GM21528 (cell line): ENCODE results near the gene MBLAC2.

ENCODE experiments used
- ATAC-seq: cut with Tn5 transposase; IDR thresholded peaks from one replicate; pipeline ENCODE4 v1.9.1; 2021; ENCODE audit warnings: mild to moderate bottlenecking, moderate library complexity; ENCODE audit not compliant: unreplicated experiment, low FRiP score

Gene MBLAC2

GRCh38 chr5:90474235-90475107, at the start of gene MBLAC2, which contains the start of gene POLR3G:
Gene MBLAC2, minus strand, starts transcription at chr5:90474771. Its CDS starts 479 bp downstream, at chr5:90474292.
Gene POLR3G, plus strand, starts transcription at chr5:90474864. Its CDS starts 10,704 bp downstream, at chr5:90485568.
- ATAC-seq, result peak; percentile 91

- ATAC-seq, result no peak
Observed at GRCh38 chr5:90519081-90519480, 44.5 kb upstream of the MBLAC2 start.

- no peak for ATAC-seq
Observed at GRCh38 chr5:90518661-90519060, 44.1 kb upstream of the MBLAC2 start.

DNA sequence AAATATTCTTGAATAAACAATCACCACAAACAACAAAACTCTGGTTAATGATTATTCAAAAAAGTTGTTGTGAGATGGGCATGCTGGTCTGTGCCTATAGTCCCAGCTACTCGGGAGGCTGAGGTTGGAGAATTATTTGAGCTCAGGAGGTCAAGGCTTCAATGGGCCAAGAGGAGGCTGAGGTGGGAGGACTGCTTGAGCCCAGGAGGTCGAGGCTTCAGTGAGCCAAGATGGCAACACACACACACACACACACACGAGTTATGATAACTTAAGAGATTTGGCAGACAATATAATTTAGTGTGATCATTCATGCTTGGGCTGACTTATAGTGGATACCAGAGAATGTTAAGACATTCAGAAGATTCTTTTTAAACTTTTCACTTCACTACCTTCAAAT, 39.9 kb upstream of the MBLAC2 start:
- ATAC-seq, result no peak

- ATAC-seq, result no peak
Observed at GRCh38 chr5:90510438-90510837, 35.9 kb upstream of the MBLAC2 start.

- ATAC-seq, result no peak
Observed at GRCh38 chr5:90506221-90506620, 31.6 kb upstream of the MBLAC2 start.

DNA sequence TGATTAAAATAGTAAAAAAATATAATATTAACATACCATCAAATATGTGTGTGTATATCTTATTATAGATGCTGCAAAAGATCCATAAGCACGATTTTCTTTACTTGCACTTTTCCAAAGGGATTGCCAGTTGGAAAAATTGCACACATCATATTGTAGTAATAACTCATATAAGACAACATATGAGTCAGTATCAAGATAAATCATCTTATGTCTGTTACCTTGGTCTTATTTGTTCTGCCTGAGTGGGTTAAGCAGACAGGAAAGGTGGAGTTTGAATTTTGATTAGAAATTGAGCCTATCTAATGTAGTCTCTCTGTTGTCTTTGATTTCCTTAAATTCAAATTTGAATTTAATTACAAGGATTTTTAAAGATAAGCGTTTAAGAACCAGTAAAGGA, 30.2 kb upstream of the MBLAC2 start:
- ATAC-seq, result no peak

GRCh38 chr5:90503596-90503995, 29.0 kb upstream of the MBLAC2 start:
- no peak for ATAC-seq

DNA sequence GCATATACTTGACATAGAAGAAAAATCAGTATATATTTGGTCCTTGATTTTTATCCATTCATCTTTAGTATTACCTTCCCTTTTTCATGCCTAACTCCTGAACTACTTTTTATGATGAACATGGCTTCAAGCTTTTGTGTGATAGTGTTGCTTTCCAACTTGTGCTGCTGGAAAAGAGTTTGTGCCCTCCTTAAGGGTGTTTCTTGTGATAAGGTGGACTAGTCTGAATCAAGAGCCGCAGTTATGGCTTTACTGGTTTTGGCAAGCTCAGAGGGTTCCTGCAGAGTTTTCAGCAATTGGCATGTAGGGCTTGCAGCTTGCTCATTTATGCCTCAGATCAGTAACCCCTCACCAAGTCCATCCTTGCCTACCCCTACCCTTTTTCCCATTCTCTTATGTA, 20.6 kb upstream of the MBLAC2 start:
- no peak for ATAC-seq

- ATAC-seq, result no peak
Observed at GRCh38 chr5:90494043-90494442, 19.5 kb upstream of the MBLAC2 start.

DNA sequence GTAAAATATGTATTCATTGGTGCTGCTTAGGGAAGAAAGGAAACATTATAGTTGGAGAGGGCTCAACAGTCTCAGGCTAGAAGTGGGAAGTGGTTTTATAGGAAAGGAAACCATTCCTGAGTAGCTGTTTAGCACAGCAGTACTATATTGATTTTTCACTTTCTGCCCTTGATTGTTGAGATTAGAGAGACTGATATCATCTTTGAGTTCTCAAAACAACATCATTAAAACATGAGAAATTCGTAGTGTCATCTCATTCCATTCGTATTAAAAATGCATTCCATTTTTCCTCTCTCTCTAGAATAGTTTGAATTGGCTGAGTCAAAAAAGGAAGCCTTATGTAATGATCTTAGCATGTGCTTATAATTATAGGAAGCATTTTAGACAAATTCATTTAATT, 14.2 kb upstream of the MBLAC2 start:
- no peak for ATAC-seq

GRCh38 chr5:90484540-90484939, 10.0 kb upstream of the MBLAC2 start:
- no peak for ATAC-seq

- ATAC-seq, result no peak
Observed at GRCh38 chr5:90483206-90483605, 8.6 kb upstream of the MBLAC2 start.

DNA sequence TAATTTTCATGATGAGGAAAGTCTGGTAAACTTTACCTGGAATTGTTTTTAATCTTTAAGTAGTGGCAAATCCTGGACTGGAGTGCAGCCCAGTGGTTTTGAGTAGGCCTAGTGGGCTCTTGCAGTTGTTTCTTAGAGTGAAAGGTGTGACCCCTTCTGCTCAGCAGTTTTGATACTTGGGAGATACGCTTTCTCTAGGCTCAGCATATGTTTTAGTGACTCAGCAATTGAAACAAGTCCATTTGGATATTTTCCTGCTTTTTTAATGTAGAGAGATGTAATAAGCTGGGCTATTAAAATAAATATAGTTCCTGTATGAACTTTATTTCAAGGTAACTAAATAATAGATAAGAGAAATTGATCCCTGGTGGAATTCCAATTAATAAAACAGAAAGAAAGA, 6.1 kb upstream of the MBLAC2 start:
- ATAC-seq, result no peak

- no peak for ATAC-seq
Observed at GRCh38 chr5:90479611-90480385, 5.2 kb upstream of the MBLAC2 start.

DNA sequence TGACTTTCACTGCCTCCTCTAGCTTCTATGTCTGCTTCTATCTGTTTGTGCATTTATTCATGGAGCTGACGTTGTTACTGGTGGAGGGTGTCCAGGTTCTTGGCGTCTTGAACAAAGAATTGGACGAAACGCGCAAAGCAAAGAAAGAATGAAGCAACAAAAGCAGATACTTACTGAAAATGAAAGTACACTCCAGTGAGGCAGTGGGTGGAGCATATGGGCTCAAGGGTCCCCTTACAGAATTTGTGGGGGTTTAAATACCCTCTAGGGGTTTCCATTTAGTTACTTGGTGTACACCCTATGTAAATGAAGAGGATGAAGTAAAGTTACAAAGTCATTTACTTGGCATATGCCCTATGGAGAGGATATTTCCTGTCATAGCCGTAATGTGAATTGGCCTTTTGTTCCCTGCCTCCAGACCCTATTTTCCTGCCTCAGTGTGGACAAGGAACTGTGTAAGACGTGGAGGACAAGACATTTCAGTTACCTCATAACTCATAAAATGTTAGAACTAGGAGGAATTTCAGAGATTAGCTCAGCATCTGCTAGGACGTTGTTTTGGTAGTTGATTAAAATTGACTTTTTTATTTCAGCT, 3.1 kb upstream of the MBLAC2 start:
- no peak for ATAC-seq

DNA sequence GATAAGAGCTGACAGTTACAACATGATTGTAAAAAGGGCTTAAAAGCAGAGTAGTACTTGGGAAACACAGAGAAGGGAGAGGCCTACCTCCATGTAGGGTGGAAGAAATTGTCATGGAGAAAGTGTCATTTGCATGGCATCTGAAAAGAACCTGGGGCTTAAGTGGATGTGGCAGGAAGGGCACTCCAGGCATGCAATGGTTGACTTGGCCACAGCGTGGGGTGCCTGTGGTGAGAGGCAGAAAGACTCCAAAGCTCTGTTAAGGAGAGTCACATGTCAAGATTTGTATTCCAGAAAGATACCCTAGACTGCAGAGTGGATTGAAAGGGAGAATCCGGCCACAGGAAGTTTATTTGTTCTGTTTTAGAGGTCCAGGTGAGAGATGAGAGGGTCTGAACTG, 2.5 kb upstream of the MBLAC2 start:
- no peak for ATAC-seq

GRCh38 chr5:90476391-90476790, 1.8 kb upstream of the MBLAC2 start:
- ATAC-seq, result no peak

DNA sequence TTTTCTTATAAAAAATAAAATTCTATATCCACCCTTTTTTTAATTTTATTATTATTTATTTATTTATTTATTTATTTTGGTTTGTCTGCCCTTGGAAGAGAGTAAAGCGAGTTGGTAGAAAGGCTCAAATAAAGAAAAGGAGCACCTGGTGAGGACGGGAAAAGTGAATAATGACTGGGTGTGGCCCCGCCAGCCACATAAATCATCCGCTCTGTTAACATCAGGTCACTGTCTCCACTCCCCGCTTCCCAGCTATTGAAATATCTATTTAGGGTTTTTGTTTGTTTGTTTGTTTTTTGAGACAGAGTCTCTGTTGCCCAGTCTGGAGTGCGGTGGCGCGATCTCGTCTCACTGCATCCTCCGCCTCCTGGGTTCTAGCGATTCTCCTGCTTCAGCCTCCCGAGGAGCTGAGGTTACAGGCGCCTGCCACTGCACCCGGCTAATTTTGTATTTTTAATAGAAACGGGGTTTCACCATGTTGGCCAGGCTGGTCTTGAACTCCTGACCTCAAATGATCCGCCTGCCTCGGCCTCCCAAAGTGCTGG, 937 bp upstream of the MBLAC2 start:
- ATAC-seq, result no peak

DNA sequence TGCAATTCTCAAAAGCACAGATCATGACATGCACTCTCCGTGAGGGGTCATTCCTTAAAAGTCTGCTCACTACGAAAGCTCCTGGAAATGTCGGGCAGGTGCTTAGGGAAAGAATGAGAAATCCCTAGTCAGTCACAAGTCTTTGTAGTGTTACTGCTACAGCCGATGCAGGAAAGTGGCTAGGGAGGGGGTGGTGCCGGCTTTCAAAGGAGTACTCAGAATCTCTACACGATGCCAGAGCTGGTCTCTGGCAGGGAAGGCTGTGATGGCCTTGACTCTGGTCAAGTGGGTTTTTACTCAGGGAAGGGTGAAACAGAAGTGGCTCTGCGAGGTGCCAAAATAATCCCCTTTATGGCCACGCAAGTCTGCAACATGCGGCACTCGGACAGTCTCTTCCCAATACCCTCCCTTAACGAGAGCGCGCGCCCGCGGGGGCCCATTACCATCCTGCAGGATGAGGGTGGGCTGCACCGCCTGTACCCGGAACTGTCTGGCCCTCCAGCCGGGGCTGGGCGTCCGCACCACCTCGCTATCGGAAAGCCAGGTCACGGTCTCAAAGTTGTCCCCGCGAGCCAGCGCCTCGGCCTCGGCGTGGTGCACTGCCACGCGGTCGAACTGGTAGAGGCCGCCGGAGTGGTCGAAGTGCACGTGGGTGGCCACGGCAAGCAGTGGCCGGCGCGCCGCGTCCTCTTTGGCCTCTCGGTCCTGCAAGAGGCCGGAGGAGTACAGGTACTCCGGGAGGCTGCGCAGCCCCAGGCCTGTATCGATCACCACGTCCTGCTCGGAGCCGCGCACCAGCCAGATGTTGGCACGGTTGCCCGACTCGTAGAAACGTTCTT, 956 bp downstream of the MBLAC2 start:
- ATAC-seq, result peak; percentile 26
